ENCODE results near the gene DOK4. TPM values are rescaled to one million over a fixed set of nuclear protein-coding genes. Genes with fewer than 3 reads are reported as not detected.
"Not testable (repeated sequence)": the region's sequence is repeated elsewhere in the genome, so short reads cannot be mapped to it uniquely, and the experiment has no call there.

Gene DOK4
- total and polyA plus RNA-seq, 11 donors = 5.9 to 14.8 (median 7.7) TPM

GRCh38 chr16:57447186-57447962, 38.9 kb downstream of the DOK4 start, which contains the start of the genes CIAPIN1 and COQ9:
Gene CIAPIN1 (minus strand): TSS chr16:57447385. CDS start chr16:57440928, 6,457 bp downstream.
Gene COQ9 (plus strand): TSS chr16:57447479. CDS start chr16:57447506, 27 bp downstream.
- TF ChIP-seq CTCF (IDR thresholded peaks at IDR 0.05) (peak in 1 of 12 donors; percentile 31), POLR2A (IDR thresholded peaks at IDR 0.05) (peak; percentile 74 to 91)
- WGBS, 4 donors = 0 to 1% (median 1%) methylated on average over 44 to 68 of the region's 68 CpGs
- no peaks in the 10 kb centered on the region for H3K9me3 ChIP-seq
- peak; percentile 99 for ATAC-seq
- peak; percentile 94 to 98 (median 97) for DNase-seq
- intact Hi-C loops (cut with DNase I) = no loop called here
- peak within 1 kb of the TSS; percentile 70 to 98 (median 94) for H3K27ac ChIP-seq
- peak within 1 kb of the TSS; percentile 60 to 98 (median 86) for H3K4me3 ChIP-seq
- peaks cover 0 to 43% (median 24%) of the 10 kb centered on the region in 12 donors for H3K4me1 ChIP-seq
- H3K36me3 ChIP-seq = peaks cover 0 to 18% (median 16%) of the 10 kb centered on the region in 9 donors
- H3K27me3 ChIP-seq = no peaks in the 10 kb centered on the region

GRCh38 chr16:57446531-57447185, 39.6 kb downstream of the DOK4 start:
- ATAC-seq (peak; percentile 8 to 52 (median 43)), DNase-seq (peak in 3 of 5 donors; percentile 39 to 67 (median 43))
- H3K4me3 ChIP-seq = peak overlapping the region; percentile 60 to 98 (median 86)
- H3K27me3 ChIP-seq = no peaks in the 10 kb centered on the region
- TF ChIP-seq POLR2A (IDR thresholded peaks at IDR 0.05) (no peak), CTCF (IDR thresholded peaks at IDR 0.05) (no peak)
- peaks cover 0 to 43% (median 24%) of the 10 kb centered on the region in 12 donors for H3K4me1 ChIP-seq
- 2 to 4% (median 3%) methylated on average over 17 to 28 of the region's 28 CpGs for WGBS, 4 donors
- no peaks in the 10 kb centered on the region for H3K9me3 ChIP-seq
- H3K36me3 ChIP-seq = peaks cover 0 to 15% (median 9%) of the 10 kb centered on the region in 9 donors
- H3K27ac ChIP-seq = peak overlapping the region; percentile 70 to 98 (median 94)
- intact Hi-C loops (cut with DNase I) = no loop called here

GRCh38 chr16:57445510-57445909, 40.8 kb downstream of the DOK4 start:
- Histone ChIP-seq H3K27ac (no peak overlapping the region), H3K4me1 (peaks cover 0 to 43% (median 24%) of the 10 kb centered on the region in 12 donors), H3K9me3 (peaks cover 0 to 7% (median 0%) of the 10 kb centered on the region in 12 donors), H3K4me3 (no peak overlapping the region), H3K27me3 (no peaks in the 10 kb centered on the region), H3K36me3 (peaks cover 0 to 7% (median 3%) of the 10 kb centered on the region in 9 donors)
- TF ChIP-seq CTCF (IDR thresholded peaks at IDR 0.05) = no peak
- no peak for TF ChIP-seq POLR2A (IDR thresholded peaks at IDR 0.05)
- intact Hi-C loops (cut with DNase I) = no loop called here
- no peak for DNase-seq
- no peak for ATAC-seq
- WGBS, 4 donors = 93 to 96% (median 95%) methylated on average over 2 of the region's 2 CpGs

- H3K4me3 ChIP-seq = no peak overlapping the region
- 66 to 78% (median 71%) methylated on average over 3 of the region's 3 CpGs for WGBS, 4 donors
- H3K27ac ChIP-seq = no peak overlapping the region
- DNase-seq = no peak
- H3K27me3 ChIP-seq = no peaks in the 10 kb centered on the region
- peaks cover 0 to 15% (median 9%) of the 10 kb centered on the region in 9 donors for H3K36me3 ChIP-seq
- peaks cover 0 to 15% (median 0%) of the 10 kb centered on the region in 12 donors for H3K9me3 ChIP-seq
- ATAC-seq = no peak
- TF ChIP-seq POLR2A (IDR thresholded peaks at IDR 0.05) (no peak), CTCF (IDR thresholded peaks at IDR 0.05) (no peak)
- peaks cover 0 to 41% (median 24%) of the 10 kb centered on the region in 12 donors for H3K4me1 ChIP-seq
- intact Hi-C loops (cut with DNase I) = no loop called here
Observed at GRCh38 chr16:57444711-57445110, 41.6 kb downstream of the DOK4 start.

GRCh38 chr16:57440551-57440950, 45.7 kb downstream of the DOK4 start:
- peaks cover 0 to 57% (median 49%) of the 10 kb centered on the region in 9 donors for H3K36me3 ChIP-seq
- H3K27ac ChIP-seq; H3K4me3 ChIP-seq; ATAC-seq; intact Hi-C loops (cut with DNase I); H3K27me3 ChIP-seq; DNase-seq: not testable (repeated sequence)
- 93 to 96% (median 95%) methylated on average over 8 of the region's 8 CpGs for whole genome bisulfite sequencing, 4 donors
- peaks cover 0 to 15% (median 0%) of the 10 kb centered on the region in 12 donors for H3K9me3 ChIP-seq
- H3K4me1 ChIP-seq = peaks cover 0 to 15% (median 2%) of the 10 kb centered on the region in 12 donors

- ATAC-seq = not testable (repeated sequence)
Observed at GRCh38 chr16:57439947-57440346, 46.3 kb downstream of the DOK4 start.

More at GRCh38 chr16:57439947-57440346, 46.3 kb downstream of the DOK4 start:
- H3K4me1 ChIP-seq; H3K27ac ChIP-seq; H3K4me3 ChIP-seq; H3K27me3 ChIP-seq; intact Hi-C loops (cut with DNase I); DNase-seq: not testable (repeated sequence)
- H3K9me3 ChIP-seq = peaks cover 0 to 15% (median 0%) of the 10 kb centered on the region in 12 donors
- WGBS, 4 donors = 97 to 98% (median 98%) methylated on average over 8 of the region's 8 CpGs
- peaks cover 0 to 63% (median 55%) of the 10 kb centered on the region in 9 donors for H3K36me3 ChIP-seq

Data from heart left ventricle (tissue), 16 donors.